HG03354 (cell line): ENCODE measurements around the gene PKNOX2.
A peak's percentile ranks its signal among the peaks of the same experiment; 100 is the strongest.

Experiments
- ATAC-seq: cut with Tn5 transposase; IDR thresholded peaks from one replicate; pipeline ENCODE4 v1.9.1; 2021; ENCODE audit warnings: mild to moderate bottlenecking; ENCODE audit not compliant: unreplicated experiment, poor library complexity, severe bottlenecking

Gene PKNOX2

DNA sequence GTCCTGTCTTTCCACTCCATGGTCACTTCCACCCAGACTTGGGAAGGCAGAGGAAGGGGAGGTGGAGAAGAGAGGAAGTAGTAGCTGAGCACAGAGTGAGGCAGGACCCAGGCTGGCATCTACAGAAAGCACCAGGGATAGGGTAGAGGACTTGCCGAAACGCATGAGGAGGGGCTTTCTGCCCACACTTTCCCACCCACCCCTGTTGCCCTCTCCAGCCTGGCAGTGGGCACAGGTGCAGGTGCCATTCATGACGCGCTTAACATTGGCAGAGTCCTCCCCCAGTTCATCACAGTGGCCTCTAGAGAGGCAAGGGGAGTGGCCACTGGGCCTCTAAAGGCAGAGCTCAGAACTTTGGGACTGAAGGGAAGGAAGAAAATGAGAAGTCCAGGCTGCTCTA lies 249.6 kb downstream of the PKNOX2 start:
- ATAC-seq = no peak

GRCh38 chr11:125416981-125417935 lies 252.7 kb downstream of the PKNOX2 start:
- ATAC-seq = no peak

- no peak for ATAC-seq
Observed at GRCh38 chr11:125418396-125418795, 253.8 kb downstream of the PKNOX2 start.

GRCh38 chr11:125422681-125423080 lies 258.1 kb downstream of the PKNOX2 start:
- no peak for ATAC-seq

DNA sequence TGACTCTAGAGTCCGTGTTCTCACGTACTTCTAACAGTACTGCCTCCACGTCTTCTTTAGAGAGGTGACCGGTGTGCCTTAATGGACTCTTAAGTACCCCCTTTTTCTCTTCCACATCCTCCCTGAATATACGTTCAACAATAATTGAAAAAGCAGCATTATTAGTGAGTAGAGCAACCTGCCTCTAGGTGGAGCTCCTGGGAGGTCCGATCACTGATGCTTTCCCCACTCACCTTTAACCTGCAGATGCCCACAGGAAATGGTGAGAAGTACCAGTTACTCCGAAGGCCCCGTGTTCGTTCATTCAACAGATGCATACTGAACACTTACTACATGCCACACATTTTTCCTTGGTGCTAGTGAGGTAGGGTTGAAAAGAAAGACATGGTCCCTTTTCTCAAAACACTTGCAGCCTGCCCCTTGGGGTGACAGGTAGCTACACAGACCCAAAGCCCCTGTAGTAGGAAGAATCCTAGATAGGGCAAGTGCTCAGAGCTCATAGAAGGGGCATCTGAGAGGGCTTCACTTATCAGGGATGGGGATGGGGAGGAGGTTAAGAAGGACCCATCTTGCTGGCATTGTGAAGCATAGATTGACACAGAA lies 258.8 kb downstream of the PKNOX2 start:
- ATAC-seq = no peak

DNA sequence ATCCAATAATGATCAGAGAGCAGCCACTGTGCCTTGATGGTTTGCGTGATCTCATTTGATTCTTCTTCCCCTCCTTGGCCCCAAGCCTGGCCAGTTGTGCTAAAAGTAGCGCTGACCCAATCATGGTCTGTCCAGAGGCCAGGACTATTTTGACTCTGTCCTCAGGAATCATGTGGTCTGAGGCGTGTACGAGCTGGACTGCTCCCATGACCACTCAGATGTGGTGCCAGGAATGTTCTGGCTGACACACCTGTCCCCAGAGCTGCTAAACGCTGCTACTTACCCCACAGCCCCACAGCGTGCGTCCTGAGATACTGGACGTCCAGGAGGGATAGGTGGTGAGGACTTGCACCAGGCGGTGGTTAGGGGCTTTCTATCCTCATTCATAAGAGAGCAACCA lies 261.1 kb downstream of the PKNOX2 start:
- ATAC-seq = no peak

GRCh38 chr11:125426818-125427528 lies 262.4 kb downstream of the PKNOX2 start:
- no peak for ATAC-seq

GRCh38 chr11:125428486-125429173 lies 264.1 kb downstream of the PKNOX2 start:
- ATAC-seq = no peak

DNA sequence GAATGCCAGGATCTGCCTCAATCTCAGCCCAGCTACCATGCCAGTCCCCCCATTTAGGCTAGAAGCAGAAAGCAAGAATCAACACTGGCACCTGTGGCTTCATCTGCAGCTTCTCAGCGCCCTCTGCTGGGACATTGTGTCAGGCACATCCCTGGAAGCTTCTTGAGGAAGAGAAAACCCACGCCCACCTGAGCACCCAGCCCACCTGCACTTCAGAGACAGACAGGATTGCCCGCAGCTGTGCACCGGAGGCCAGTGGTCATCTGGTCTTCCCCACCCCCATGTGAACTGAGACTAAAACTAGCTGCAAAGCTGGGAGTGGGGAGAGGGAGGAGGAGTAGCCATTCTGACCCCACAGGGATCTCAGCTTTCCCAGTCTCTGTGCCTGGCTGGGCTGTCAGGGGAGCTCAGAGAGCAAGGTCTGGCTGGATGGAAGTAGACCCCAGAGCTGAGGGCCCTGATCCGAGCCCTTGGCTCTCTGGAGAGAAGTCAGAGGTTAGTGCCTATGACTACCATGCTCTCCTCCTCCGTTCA lies 264.7 kb downstream of the PKNOX2 start:
- no peak for ATAC-seq

GRCh38 chr11:125429807-125430678 lies 265.5 kb downstream of the PKNOX2 start:
- ATAC-seq = no peak

DNA sequence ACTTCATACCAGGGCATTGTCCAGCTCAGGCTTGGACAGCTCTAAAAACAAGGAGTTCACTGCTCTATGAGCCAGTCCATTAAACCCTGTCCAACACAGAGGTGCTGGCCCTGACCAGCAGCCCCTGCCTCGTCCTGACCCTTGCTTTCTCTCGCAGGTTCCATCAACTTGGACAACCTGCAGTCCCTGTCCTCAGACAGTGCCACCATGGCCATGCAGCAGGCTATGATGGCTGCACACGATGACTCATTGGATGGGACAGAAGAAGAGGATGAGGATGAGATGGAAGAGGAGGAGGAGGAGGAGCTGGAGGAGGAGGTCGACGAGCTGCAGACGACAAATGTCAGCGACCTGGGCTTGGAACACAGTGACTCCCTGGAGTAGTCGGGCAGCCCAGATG lies 266.5 kb downstream of the PKNOX2 start:
- ATAC-seq = no peak

DNA sequence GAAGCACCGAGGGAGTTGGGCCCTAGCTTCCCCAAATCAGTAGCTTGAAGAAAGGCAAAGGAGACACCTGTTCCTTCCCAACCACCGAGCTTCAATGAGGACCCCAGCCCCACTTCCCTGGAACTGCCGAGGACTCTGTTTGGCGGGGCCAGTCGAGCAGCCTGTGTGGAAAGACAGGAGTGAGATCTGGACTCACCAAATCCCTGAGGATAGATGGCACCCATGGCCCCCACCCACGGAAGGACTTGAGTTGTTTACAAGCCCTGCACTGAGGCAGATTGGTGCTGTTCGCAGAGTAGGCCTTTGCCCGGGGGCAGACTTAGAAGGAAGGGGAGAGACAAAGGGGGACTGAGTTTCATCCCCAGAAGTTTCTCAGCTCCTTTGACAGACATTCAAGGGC lies 266.9 kb downstream of the PKNOX2 start:
- no peak for ATAC-seq

GRCh38 chr11:125433454-125434121 lies 269.0 kb downstream of the PKNOX2 start:
- ATAC-seq = peak; percentile 55

DNA sequence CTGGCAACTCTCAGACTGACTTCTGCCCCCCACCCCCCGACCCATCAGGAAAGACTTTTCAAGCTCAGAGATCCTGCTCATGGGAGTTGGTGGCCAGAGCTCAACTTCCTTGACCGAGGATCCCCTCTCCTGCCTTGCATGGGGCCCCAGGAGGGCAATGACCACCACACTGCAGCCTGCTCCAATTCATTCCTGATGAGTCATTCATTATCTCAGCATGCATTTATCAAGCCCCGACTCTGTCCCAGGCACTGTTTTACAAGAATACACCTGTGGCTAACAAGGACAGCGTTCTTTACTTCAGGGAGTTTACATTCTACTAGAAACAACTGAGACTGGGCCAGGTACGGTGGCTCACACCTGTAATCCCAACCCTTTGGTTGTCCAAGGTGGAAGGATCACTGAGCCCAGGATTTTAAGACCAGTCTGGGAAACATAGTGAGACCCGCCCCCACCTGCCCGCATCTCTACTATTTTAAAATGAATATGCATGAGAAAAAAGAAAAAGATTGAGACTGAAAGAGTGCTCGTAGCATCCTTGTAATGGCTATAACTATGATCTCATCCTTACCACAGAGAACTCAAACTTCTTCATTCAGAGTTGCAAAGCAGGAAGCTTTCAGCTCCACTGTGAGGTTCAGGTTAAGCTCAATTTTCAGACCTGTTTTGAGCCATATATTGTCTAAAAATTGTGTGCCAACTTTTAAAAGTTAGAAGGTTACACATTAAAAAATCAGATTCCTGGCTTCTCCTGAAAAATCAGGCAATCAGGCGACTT lies 271.1 kb downstream of the PKNOX2 start:
- no peak for ATAC-seq

DNA sequence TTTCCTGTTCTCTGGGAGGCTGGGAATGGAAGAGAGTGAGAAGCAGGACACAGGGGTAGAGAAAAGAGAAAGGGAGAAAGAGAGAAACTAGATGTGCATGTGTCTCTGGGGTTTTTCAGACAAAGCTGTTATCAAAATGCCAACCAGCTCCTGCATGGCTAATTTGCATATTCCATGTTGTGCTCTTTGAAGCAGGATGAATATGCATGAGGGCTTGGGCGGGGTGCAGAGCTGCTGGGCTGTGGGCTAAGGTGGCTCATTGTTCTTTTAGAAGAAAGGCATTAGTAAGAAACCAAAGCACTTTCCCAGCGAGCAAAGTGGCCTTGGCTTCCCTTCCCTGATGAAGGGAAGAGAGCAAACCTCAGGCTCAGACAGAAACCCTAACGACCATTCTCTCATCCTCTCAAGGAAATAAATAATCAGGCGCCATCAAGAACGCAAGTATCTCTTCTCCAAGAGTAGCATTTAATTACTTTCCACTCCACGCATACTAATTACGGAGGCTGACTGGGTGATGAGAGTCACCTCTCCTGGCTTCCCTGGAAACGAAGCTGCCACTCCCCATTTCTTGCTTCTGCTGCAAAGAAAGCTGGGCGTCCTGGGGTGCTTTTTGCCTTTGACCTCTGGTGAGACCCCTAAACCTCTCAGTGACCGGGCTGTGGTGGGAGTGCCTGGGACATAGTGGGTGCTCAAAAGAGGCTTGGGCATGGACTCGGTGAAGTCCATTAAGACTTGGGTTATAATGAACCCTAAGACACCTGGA lies 277.3 kb downstream of the PKNOX2 start:
- ATAC-seq = no peak

DNA sequence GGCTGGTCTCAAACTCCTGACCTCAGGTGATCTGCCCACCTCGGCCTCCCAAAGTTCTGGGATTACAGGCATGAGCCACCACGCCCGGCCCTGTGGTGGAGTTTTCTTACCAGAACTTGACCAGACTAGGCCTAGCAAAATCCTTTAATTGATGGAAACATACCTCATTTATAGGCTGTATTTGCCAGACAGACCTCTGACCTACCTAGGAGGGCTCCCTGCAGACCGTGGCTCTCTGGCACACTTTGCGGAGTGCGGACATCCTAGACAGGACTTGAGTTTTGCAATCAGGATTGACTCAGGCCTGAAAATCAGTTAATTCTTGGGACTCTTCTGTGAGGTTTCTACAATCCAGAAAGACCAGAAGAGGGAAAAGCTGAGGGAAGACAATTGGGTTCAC lies 278.4 kb downstream of the PKNOX2 start:
- no peak for ATAC-seq

- no peak for ATAC-seq
Observed at GRCh38 chr11:125443767-125444311, 279.3 kb downstream of the PKNOX2 start.
